Measurements from ENCODE around the gene CYP8B1. TPM values are rescaled to one million over a fixed set of nuclear protein-coding genes. Genes with fewer than 3 reads are reported as not detected.
A peak's percentile ranks its signal among the peaks of the same experiment; 100 is the strongest.

The CYP8B1 gene
- total and polyA plus RNA-seq, 2 of the 8 experiments (the other 6 are each of a cell fraction or from before 2014, with no cell fraction given): not detected

DNA sequence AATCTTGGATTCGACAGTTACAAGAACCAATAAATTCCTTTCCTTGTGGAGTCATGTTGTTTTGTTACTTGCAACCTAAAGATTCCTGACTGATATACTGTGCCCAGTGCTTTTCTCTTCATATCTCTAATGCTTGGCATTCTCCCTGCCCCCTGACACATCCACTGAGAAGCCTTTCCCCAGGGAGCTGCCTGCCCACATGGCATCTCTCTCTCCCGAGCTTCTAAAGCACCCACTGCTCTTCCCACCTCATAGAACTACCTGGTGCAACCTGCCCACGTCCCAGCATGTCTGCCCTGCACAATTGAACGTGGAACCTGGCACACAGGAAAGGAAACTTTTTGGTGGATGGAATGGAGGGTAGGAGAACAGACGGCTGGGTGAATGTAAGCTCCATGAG, 6.8 kb downstream of the CYP8B1 start:
- Histone ChIP-seq H4K5ac (ENCODE audit: insufficient read length, low read depth, low read length) (no peak overlapping the region), H3K4ac (replicated peaks; ENCODE audit: insufficient read length, low read depth, low read length) (no peak overlapping the region), H2BK5ac (ENCODE audit: low read depth, low read length) (no peak overlapping the region), H2BK12ac (ENCODE audit: low read depth, low read length) (no peak overlapping the region), H2BK120ac (replicated peaks; ENCODE audit: low read depth, low read length) (no peak overlapping the region), H3K9ac (replicated peaks in 1 of 4; ENCODE audit: extremely low read depth in 1 of 4, low read depth in 3 of 4, low read length in 3 of 4) (no peak overlapping the region), H3K79me1 (ENCODE audit: low read depth, low read length) (no peaks in the 10 kb centered on the region), H3K23ac (ENCODE audit: insufficient read length) (no peak overlapping the region), H4K20me1 (replicated peaks in 1 of 2; ENCODE audit: control insufficient read depth in 1 of 2, insufficient read depth in 2 of 2, low read length in 2 of 2) (no peaks in the 10 kb centered on the region), H2AK5ac (ENCODE audit: low read depth, low read length) (no peak overlapping the region), H2AFZ (ENCODE audit: low read length) (no peak overlapping the region), H3K4me2 (ENCODE audit: insufficient read depth in 1 of 2, low read depth in 2 of 2, low read length in 2 of 2) (no peak overlapping the region), H3K36me3 (ENCODE audit: control insufficient read depth in 2 of 4, insufficient read depth in 4 of 4, low read length in 3 of 4) (no peaks in the 10 kb centered on the region), H4K91ac (replicated peaks; ENCODE audit: insufficient read length, low read length) (no peak overlapping the region), H3K18ac (ENCODE audit: extremely low read depth, low read length) (no peak overlapping the region), H3K4me3 (ENCODE audit: extremely low read depth in 1 of 4, insufficient read depth in 2 of 4, low read depth in 3 of 4, low read length in 4 of 4) (no peak overlapping the region), H3K27ac (ENCODE audit: low read depth, low read length) (no peak overlapping the region), H3K9me3 (ENCODE audit: insufficient read depth in 2 of 2, low read depth in 1 of 2, low read length in 1 of 2) (no peaks in the 10 kb centered on the region), H3K27me3 (replicated peaks in 1 of 4; ENCODE audit: control insufficient read depth in 3 of 4, extremely low read depth in 1 of 4, insufficient read depth in 3 of 4, low read length in 3 of 4) (peaks cover 0 to 2% (median 0%) of the 10 kb centered on the region in 4 experiments; a peak in 2 of 7 replicates), H3K23me2 (ENCODE audit: low read depth, low read length) (no peaks in the 10 kb centered on the region; the same call in 1 of the 2 replicates), H3K79me2 (ENCODE audit: control insufficient read depth in 1 of 2, insufficient read depth in 2 of 2, low read length in 2 of 2) (no peaks in the 10 kb centered on the region), H3K14ac (ENCODE audit: insufficient read length) (no peak overlapping the region), H3K4me1 (replicated peaks in 1 of 4; ENCODE audit: control insufficient read depth in 3 of 4, insufficient read depth in 4 of 4, low read length in 3 of 4) (no peaks in the 10 kb centered on the region), H4K8ac (ENCODE audit: extremely low read depth, insufficient read depth, low read length) (no peak overlapping the region), H2BK20ac (ENCODE audit: low read length) (0 out of 2 replicates have a peak overlapping the region, but pooled peaks have one; percentile 3), H2BK15ac (ENCODE audit: low read length) (no peak overlapping the region), H3K56ac (replicated peaks; ENCODE audit: insufficient read length, low read depth, low read length) (no peak overlapping the region)
- POLR2A ChIA-PET (ENCODE audit: partially characterized antibody): interaction anchor here (0.8 to 1.3 kb wide), 2 partner anchors 9 to 11 kb away, joined by 3 read pairs; no protein-coding TSS in a partner anchor
- CTCF ChIA-PET (ENCODE audit: partially characterized antibody): interaction anchor here (0.7 to 2.7 kb wide), 6 partner anchors 16 to 93 kb away, joined by 3 to 13 read pairs (median 4); no protein-coding TSS in a partner anchor
- WGBS, 2 experiments (ENCODE audit: extremely low coverage in 1 of 2, insufficient coverage in 1 of 2, insufficient read length in 1 of 2, insufficient replicate concordance in 2 of 2, low coverage in 1 of 2, low lambda C conversion rate in 2 of 2, missing lambda C conversion rate in 1 of 2): 66% methylated on average over 5 of the region's 5 CpGs; no CpG with 5 or more reads in 1 of the 2 experiments
- FAIRE-seq (no peak), DNase-seq (ENCODE audit: low read depth in 1 of 2, low spot score in 2 of 2) (no peak)
- TF ChIP-seq EGR1 (IDR thresholded peaks at IDR 0.05; ENCODE audit: borderline replicate concordance, low read depth, low read length) (no peak), SRF (IDR thresholded peaks at IDR 0.05; ENCODE audit: low read depth, low read length) (no peak), E2F6 (IDR thresholded peaks at IDR 0.05) (no peak), SIRT6 (IDR thresholded peaks at IDR 0.05; ENCODE audit: low read length) (no peak), SUZ12 (IDR thresholded peaks at IDR 0.05; ENCODE audit: low read length) (no peak), POLR2A (IDR thresholded peaks at IDR 0.05; ENCODE audit: control extremely low read depth in 1 of 2, low read depth in 2 of 2, low read length in 2 of 2) (no peak)

All from H1 (cell line).